ENCODE measurements around the gene CTNND2.
"Not testable (repeated sequence)": the region's sequence is repeated elsewhere in the genome, so short reads cannot be mapped to it uniquely, and the experiment has no call there.

The CTNND2 gene

DNA sequence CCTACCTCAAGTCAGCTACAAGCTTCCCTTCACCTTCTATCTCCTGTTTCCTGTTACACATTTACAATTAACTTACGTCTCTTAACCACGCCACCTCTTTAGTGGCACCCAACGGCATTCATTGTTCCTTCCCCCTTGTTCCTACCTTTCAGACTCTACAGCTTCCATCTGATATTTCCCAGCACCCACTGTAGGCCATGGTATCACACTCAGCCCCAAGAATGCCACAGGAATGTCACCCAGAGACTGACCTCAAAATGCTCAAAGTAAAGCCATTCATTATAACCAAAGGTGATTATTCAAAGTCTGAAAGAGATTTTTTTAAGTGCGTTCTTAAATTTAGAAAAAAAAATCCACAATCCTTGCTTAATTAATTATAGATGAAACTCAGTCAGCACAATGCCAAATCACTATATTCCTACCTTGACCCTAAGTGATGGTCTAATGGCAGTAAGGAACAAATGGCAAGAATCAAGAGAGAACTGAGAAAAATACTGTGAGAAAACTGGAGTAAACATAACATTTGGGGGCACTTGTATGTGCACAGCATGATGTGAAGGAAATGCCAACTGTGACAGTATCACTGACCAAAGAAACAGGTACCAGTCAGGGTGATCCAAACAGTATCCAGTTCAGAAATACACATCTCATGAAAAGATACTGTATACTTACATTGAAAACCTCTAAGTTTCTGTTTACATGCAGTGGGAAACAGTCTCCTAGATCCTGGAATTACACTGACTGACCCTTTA, 52.1 kb downstream of the CTNND2 start:
- H3K27me3 ChIP-seq (replicated peaks in 2 of 5; ENCODE audit: control insufficient read depth in 4 of 5, insufficient read depth in 5 of 5, low read length in 4 of 5) = peaks cover 0 to 4% (median 0%) of the 10 kb centered on the region in 5 experiments
- H3K36me3 ChIP-seq (ENCODE audit: control insufficient read depth in 4 of 4, insufficient read depth in 4 of 4, low read length in 3 of 4) = no peaks in the 10 kb centered on the region
- no peaks in the 10 kb centered on the region for H3K9me3 ChIP-seq (ENCODE audit: control extremely low read depth in 1 of 5, control insufficient read depth in 4 of 5, insufficient read depth in 2 of 5, low read depth in 1 of 5, low read length in 4 of 5)
- no peaks in the 10 kb centered on the region for H3K4me1 ChIP-seq (ENCODE audit: control extremely low read depth in 1 of 4, control insufficient read depth in 4 of 4, insufficient read depth in 4 of 4, low read length in 3 of 4)
- no peak for DNase-seq
- POLR2A ChIA-PET = no interaction called here
- WGBS (ENCODE audit: insufficient coverage) = 84% methylated on average over 3 of the region's 4 CpGs
- CTCF ChIA-PET = no interaction called here
- H3K4me3 ChIP-seq (ENCODE audit: control insufficient read depth in 1 of 7, extremely low read depth in 1 of 7, insufficient read depth in 4 of 7, low read depth in 2 of 7, low read length in 6 of 7) = no peak overlapping the region
- H3K27ac ChIP-seq (ENCODE audit: insufficient read depth in 1 of 2, low read depth in 1 of 2, low read length in 2 of 2, poor library complexity in 1 of 2, severe bottlenecking in 2 of 2) = no peak overlapping the region

DNA sequence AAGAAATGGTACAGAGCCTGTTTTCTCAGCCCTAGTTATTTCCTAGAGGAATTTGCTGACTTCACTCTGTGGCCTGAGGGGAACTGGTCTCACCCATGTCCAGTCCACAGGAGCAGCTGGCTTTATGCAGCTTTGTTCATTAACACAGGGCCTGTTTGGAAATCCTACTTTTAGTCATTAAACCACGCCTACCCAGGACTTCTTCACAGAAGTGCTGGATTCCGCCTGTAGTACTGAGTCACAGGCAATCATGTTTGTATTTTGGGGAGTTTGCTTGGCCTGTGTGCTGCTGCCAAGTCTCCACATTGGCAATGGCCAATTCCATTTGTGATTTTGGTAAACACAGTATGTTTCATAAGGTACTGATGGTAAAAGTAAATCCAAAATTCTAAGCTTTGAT, 52.8 kb downstream of the CTNND2 start:
- no peak for DNase-seq
- H3K27ac ChIP-seq (ENCODE audit: insufficient read depth in 1 of 2, low read depth in 1 of 2, low read length in 2 of 2, poor library complexity in 1 of 2, severe bottlenecking in 2 of 2) = no peak overlapping the region
- ChIA-PET CTCF (no interaction called here), POLR2A (no interaction called here)
- no peaks in the 10 kb centered on the region for H3K4me1 ChIP-seq (ENCODE audit: control extremely low read depth in 1 of 4, control insufficient read depth in 4 of 4, insufficient read depth in 4 of 4, low read length in 3 of 4)
- no peaks in the 10 kb centered on the region for H3K9me3 ChIP-seq (ENCODE audit: control extremely low read depth in 1 of 5, control insufficient read depth in 4 of 5, insufficient read depth in 2 of 5, low read depth in 1 of 5, low read length in 4 of 5)
- WGBS (ENCODE audit: insufficient coverage) = 87% methylated on average over 2 of the region's 2 CpGs
- H3K36me3 ChIP-seq (ENCODE audit: control insufficient read depth in 4 of 4, insufficient read depth in 4 of 4, low read length in 3 of 4) = no peaks in the 10 kb centered on the region
- peaks cover 0 to 4% (median 0%) of the 10 kb centered on the region in 5 experiments for H3K27me3 ChIP-seq (replicated peaks in 2 of 5; ENCODE audit: control insufficient read depth in 4 of 5, insufficient read depth in 5 of 5, low read length in 4 of 5)
- no peak overlapping the region for H3K4me3 ChIP-seq (ENCODE audit: control insufficient read depth in 1 of 7, extremely low read depth in 1 of 7, insufficient read depth in 4 of 7, low read depth in 2 of 7, low read length in 6 of 7)

DNA sequence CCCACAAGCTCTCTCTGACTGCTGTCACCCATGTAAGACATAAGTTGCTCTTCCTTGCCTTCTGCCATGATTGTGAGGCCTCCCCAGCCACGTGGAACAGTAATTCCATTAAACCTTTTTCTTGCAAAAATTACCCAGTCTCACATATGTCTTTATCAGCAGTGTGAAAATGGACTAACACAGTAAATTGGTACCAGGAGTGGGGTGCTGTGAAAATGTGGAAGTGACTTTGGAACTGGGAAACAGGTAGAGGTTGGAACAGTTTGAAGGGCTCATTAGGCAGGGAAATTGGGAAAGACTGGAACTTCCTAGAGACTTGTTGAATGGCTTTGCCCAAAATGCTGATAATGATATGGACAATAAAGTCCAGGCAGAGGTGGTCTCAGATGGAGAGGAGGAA, 75.7 kb downstream of the CTNND2 start:
- POLR2A ChIA-PET; H3K36me3 ChIP-seq (ENCODE audit: control insufficient read depth in 4 of 4, insufficient read depth in 4 of 4, low read length in 3 of 4); H3K4me3 ChIP-seq (ENCODE audit: control insufficient read depth in 1 of 7, extremely low read depth in 1 of 7, insufficient read depth in 4 of 7, low read depth in 2 of 7, low read length in 6 of 7); CTCF ChIA-PET; H3K27ac ChIP-seq (ENCODE audit: insufficient read depth in 1 of 2, low read depth in 1 of 2, low read length in 2 of 2, poor library complexity in 1 of 2, severe bottlenecking in 2 of 2); H3K27me3 ChIP-seq (replicated peaks in 2 of 5; ENCODE audit: control insufficient read depth in 4 of 5, insufficient read depth in 5 of 5, low read length in 4 of 5); DNase-seq; H3K4me1 ChIP-seq (ENCODE audit: control extremely low read depth in 1 of 4, control insufficient read depth in 4 of 4, insufficient read depth in 4 of 4, low read length in 3 of 4): not testable (repeated sequence)
- peaks cover 0 to 18% (median 10%) of the 10 kb centered on the region in 5 experiments for H3K9me3 ChIP-seq (ENCODE audit: control extremely low read depth in 1 of 5, control insufficient read depth in 4 of 5, insufficient read depth in 2 of 5, low read depth in 1 of 5, low read length in 4 of 5)
- no CpG with 5 or more reads among the region's 1 CpG for WGBS (ENCODE audit: insufficient coverage)

DNA sequence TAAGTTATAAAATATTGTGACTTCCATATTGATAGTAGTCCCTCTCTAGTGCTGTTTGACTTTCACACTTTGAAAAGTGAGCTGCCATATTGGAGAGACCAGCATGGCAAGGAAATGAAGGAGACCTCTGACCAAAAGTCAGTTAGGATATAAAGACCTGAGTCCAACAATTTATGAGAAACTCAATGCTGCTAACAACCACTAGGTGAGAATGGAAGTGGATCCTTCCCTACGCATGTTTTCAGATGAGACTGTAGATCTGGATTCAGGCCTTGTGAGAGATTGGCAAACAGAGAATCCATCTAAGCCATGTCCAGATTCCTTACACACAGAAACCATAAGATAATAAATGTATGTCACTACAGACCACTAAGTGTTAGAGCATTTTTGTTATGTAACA, 81.6 kb downstream of the CTNND2 start:
- no peak overlapping the region for H3K4me3 ChIP-seq (ENCODE audit: control insufficient read depth in 1 of 7, extremely low read depth in 1 of 7, insufficient read depth in 4 of 7, low read depth in 2 of 7, low read length in 6 of 7)
- 100% methylated on average over 1 of the region's 1 CpG for WGBS (ENCODE audit: insufficient coverage)
- H3K4me1 ChIP-seq (ENCODE audit: control extremely low read depth in 1 of 4, control insufficient read depth in 4 of 4, insufficient read depth in 4 of 4, low read length in 3 of 4) = no peaks in the 10 kb centered on the region
- no peaks in the 10 kb centered on the region for H3K27me3 ChIP-seq (replicated peaks in 2 of 5; ENCODE audit: control insufficient read depth in 4 of 5, insufficient read depth in 5 of 5, low read length in 4 of 5)
- H3K36me3 ChIP-seq (ENCODE audit: control insufficient read depth in 4 of 4, insufficient read depth in 4 of 4, low read length in 3 of 4) = no peaks in the 10 kb centered on the region
- POLR2A ChIA-PET = no interaction called here
- H3K9me3 ChIP-seq (ENCODE audit: control extremely low read depth in 1 of 5, control insufficient read depth in 4 of 5, insufficient read depth in 2 of 5, low read depth in 1 of 5, low read length in 4 of 5) = peaks cover 0 to 2% (median 0%) of the 10 kb centered on the region in 5 experiments
- CTCF ChIA-PET = no interaction called here
- H3K27ac ChIP-seq (ENCODE audit: insufficient read depth in 1 of 2, low read depth in 1 of 2, low read length in 2 of 2, poor library complexity in 1 of 2, severe bottlenecking in 2 of 2) = no peak overlapping the region
- DNase-seq = no peak

DNA sequence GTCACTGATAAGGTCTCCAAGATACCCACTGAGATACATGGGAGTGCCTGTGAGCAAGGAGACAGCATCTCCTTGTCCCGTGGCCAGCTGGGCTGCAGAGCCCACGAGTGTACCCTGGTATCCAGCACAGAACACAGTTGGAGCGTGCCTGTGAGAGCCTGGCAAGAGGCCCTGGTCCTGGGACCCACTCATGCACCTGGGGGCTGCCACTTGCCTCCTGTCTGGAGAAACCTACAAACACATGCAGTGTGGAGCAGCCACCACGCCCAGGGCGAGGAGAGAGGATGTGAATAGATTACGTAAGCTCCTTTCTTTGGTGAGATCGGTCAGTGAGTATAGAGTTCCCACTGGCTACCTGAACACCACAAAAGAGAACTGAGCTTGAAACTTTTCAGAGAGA, 88.3 kb downstream of the CTNND2 start:
- H3K27me3 ChIP-seq (replicated peaks in 2 of 5; ENCODE audit: control insufficient read depth in 4 of 5, insufficient read depth in 5 of 5, low read length in 4 of 5) = no peaks in the 10 kb centered on the region
- POLR2A ChIA-PET = no interaction called here
- H3K4me3 ChIP-seq (ENCODE audit: control insufficient read depth in 1 of 7, extremely low read depth in 1 of 7, insufficient read depth in 4 of 7, low read depth in 2 of 7, low read length in 6 of 7) = no peak overlapping the region
- no peak for DNase-seq
- CTCF ChIA-PET = no interaction called here
- no peak overlapping the region for H3K27ac ChIP-seq (ENCODE audit: insufficient read depth in 1 of 2, low read depth in 1 of 2, low read length in 2 of 2, poor library complexity in 1 of 2, severe bottlenecking in 2 of 2)
- no peaks in the 10 kb centered on the region for H3K36me3 ChIP-seq (ENCODE audit: control insufficient read depth in 4 of 4, insufficient read depth in 4 of 4, low read length in 3 of 4)
- H3K9me3 ChIP-seq (ENCODE audit: control extremely low read depth in 1 of 5, control insufficient read depth in 4 of 5, insufficient read depth in 2 of 5, low read depth in 1 of 5, low read length in 4 of 5) = no peaks in the 10 kb centered on the region
- 78% methylated on average over 6 of the region's 7 CpGs for WGBS (ENCODE audit: insufficient coverage)
- no peaks in the 10 kb centered on the region for H3K4me1 ChIP-seq (ENCODE audit: control extremely low read depth in 1 of 4, control insufficient read depth in 4 of 4, insufficient read depth in 4 of 4, low read length in 3 of 4)

DNA sequence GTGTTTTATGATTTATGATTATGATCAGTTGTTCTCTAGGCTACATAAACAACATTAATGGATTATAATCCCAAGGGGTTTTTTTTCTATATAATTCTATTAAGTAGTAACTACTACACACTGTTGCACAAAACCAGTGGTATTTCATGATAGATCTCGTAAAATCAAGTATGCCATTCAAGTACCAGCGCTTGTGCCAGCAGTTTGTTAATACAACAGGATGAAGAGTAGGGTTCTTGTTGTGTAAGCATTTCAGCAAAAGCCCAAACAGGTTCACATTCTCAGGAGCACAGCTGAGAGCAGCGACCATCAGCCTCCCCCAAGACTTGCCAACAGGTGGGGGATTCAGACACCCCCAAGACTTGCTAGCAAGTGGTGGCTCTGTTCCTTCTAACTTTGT, 88.8 kb downstream of the CTNND2 start:
- no peaks in the 10 kb centered on the region for H3K36me3 ChIP-seq (ENCODE audit: control insufficient read depth in 4 of 4, insufficient read depth in 4 of 4, low read length in 3 of 4)
- no peaks in the 10 kb centered on the region for H3K4me1 ChIP-seq (ENCODE audit: control extremely low read depth in 1 of 4, control insufficient read depth in 4 of 4, insufficient read depth in 4 of 4, low read length in 3 of 4)
- no peak overlapping the region for H3K27ac ChIP-seq (ENCODE audit: insufficient read depth in 1 of 2, low read depth in 1 of 2, low read length in 2 of 2, poor library complexity in 1 of 2, severe bottlenecking in 2 of 2)
- POLR2A ChIA-PET = no interaction called here
- no peaks in the 10 kb centered on the region for H3K27me3 ChIP-seq (replicated peaks in 2 of 5; ENCODE audit: control insufficient read depth in 4 of 5, insufficient read depth in 5 of 5, low read length in 4 of 5)
- DNase-seq = no peak
- H3K9me3 ChIP-seq (ENCODE audit: control extremely low read depth in 1 of 5, control insufficient read depth in 4 of 5, insufficient read depth in 2 of 5, low read depth in 1 of 5, low read length in 4 of 5) = no peaks in the 10 kb centered on the region
- no CpG with 5 or more reads among the region's 3 CpGs for WGBS (ENCODE audit: insufficient coverage)
- no peak overlapping the region for H3K4me3 ChIP-seq (ENCODE audit: control insufficient read depth in 1 of 7, extremely low read depth in 1 of 7, insufficient read depth in 4 of 7, low read depth in 2 of 7, low read length in 6 of 7)
- CTCF ChIA-PET = no interaction called here

DNA sequence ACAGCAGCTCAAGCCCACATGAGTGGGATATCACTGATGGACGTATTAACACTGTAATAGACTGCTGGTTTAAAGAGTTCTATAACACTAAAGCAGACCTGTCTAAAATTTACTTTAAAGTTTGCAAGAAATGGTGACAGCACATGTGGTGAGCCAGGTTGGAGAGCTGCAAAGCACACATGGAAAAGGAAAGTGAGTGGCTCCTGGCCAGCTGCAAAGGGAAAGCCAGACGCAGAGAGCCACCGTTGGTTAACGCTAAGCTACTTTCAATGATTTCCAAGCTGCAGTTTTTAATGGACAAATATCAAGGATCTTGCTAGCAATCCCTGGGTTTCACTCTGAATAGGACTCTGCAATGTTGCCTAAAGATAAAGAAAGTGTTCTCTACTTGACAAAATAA, 89.9 kb downstream of the CTNND2 start:
- H3K27me3 ChIP-seq (replicated peaks in 2 of 5; ENCODE audit: control insufficient read depth in 4 of 5, insufficient read depth in 5 of 5, low read length in 4 of 5) = no peaks in the 10 kb centered on the region
- POLR2A ChIA-PET = no interaction called here
- H3K27ac ChIP-seq (ENCODE audit: insufficient read depth in 1 of 2, low read depth in 1 of 2, low read length in 2 of 2, poor library complexity in 1 of 2, severe bottlenecking in 2 of 2) = no peak overlapping the region
- H3K9me3 ChIP-seq (ENCODE audit: control extremely low read depth in 1 of 5, control insufficient read depth in 4 of 5, insufficient read depth in 2 of 5, low read depth in 1 of 5, low read length in 4 of 5) = no peaks in the 10 kb centered on the region
- H3K4me3 ChIP-seq (ENCODE audit: control insufficient read depth in 1 of 7, extremely low read depth in 1 of 7, insufficient read depth in 4 of 7, low read depth in 2 of 7, low read length in 6 of 7) = no peak overlapping the region
- WGBS (ENCODE audit: insufficient coverage) = 94% methylated on average over 3 of the region's 4 CpGs
- DNase-seq = no peak
- CTCF ChIA-PET = interaction anchor here (0.5 kb wide), 1 partner anchor 139 kb away, joined by 3 read pairs; no protein-coding TSS in a partner anchor
- no peaks in the 10 kb centered on the region for H3K36me3 ChIP-seq (ENCODE audit: control insufficient read depth in 4 of 4, insufficient read depth in 4 of 4, low read length in 3 of 4)
- no peaks in the 10 kb centered on the region for H3K4me1 ChIP-seq (ENCODE audit: control extremely low read depth in 1 of 4, control insufficient read depth in 4 of 4, insufficient read depth in 4 of 4, low read length in 3 of 4)

Measured in common myeloid progenitor, CD34-positive (primary cell).